Uterus (tissue), 2 donors: ENCODE measurements around the gene LMTK2.

Experiments
- CTCF ChIP-seq, 4 experiments: fragments of 200-600 bp in 2 of 4; fragments of 450-650 bp in 2 of 4; sonication (generic) in 2 of 4; IDR thresholded peaks; one replicate each; pipeline ENCODE4 v1.5.1; 2016 to 2019; ENCODE audit warnings: antibody characterized with exemption in 4 of 4, mild to moderate bottlenecking in 2 of 4, moderate library complexity in 1 of 4
- POLR2A ChIP-seq, 2 donors: fragments of 450-650 bp; IDR thresholded peaks; one replicate each; pipeline ENCODE4 v1.6.1; 2016; ENCODE audit warnings: antibody characterized with exemption in 2 of 2, mild to moderate bottlenecking in 1 of 2, moderate library complexity in 1 of 2

DNA sequence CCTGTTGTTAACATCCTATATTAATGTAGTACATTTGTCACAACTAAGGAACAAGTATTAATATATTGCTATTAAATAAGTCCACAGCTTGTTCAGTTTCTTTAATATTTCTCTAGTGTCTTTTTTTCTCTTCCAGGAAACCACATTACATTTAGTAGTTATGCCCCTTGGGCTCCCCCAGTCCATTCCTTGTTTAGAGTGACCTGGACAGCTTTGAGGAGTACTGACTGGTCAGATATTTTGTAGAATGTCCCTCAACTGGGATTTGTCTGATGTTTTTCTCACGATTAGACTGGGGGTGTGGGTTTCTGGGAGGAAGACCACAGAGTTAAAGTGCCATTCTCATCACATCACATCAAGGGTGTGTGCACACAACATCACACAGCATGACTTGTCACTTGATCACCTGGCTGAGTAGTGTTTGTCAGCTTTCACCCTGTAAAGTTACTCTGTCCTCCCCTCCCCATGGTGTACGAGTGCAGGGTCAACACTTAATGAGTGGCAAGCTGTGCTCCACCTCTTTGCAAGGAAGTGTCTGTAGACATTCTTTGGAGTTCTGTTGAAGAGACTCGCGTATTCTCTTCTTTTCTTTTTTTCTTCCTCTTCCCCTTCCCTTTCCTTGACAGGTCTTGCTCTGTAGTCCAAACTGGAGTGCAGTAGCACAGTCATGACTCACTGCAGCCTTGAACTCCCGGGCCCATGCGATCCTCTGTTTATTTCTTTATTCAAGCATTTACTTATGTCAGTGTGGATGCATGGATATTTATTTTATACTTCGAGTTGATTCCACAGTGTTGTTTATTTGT lies 10.2 kb downstream of the LMTK2 start:
- no peak for TF ChIP-seq CTCF (IDR thresholded peaks at IDR 0.05)
- TF ChIP-seq POLR2A (IDR thresholded peaks at IDR 0.05) = no peak
